Brain microvascular endothelial cell (primary cell): ENCODE measurements around the gene KIRREL1.

Experiments used
- DNase-seq: peaks from one replicate; pipeline ENCODE4 v3.0.0-alpha.2; 2020
- H3K27ac ChIP-seq: fragments of 250-450 bp; sonication (Bioruptor Pico); 2 replicates; pipeline ENCODE4 v1.5.1; 2020; ENCODE audit warnings: mild to moderate bottlenecking, moderate library complexity
- H3K27me3 ChIP-seq: fragments of 250-450 bp; sonication (Bioruptor Pico); replicated peaks from 2 replicates; pipeline ENCODE4 v1.5.1; 2020; ENCODE audit warnings: mild to moderate bottlenecking
- H3K36me3 ChIP-seq: fragments of 250-450 bp; sonication (Bioruptor Pico); replicated peaks from 2 replicates; pipeline ENCODE4 v1.5.1; 2020; ENCODE audit warnings: mild to moderate bottlenecking
- H3K4me3 ChIP-seq: 2 replicates; pipeline ENCODE4 v1.5.1; 2011; ENCODE audit warnings: low read depth, mild to moderate bottlenecking, control low read depth, low read length, moderate library complexity
- CTCF ChIP-seq: IDR thresholded peaks from 2 replicates; pipeline ENCODE4 v1.5.1; 2011; ENCODE audit warnings: low read depth, mild to moderate bottlenecking, moderate library complexity, low read length, control low read depth, inconsistent platforms; ENCODE audit errors: missing control alignments
- in situ Hi-C: cut with HindIII; loops from 2 replicates; pipeline ENCODE4 v1.10.0; 2017; ENCODE audit warnings: low sequenced_read_pairs, low pct_ligation_motif_present

KIRREL1 gene

GRCh38 chr1:158020886-158021620, 27.6 kb downstream of the KIRREL1 start:
- H3K4me3 ChIP-seq: no peak overlapping the region
- in situ Hi-C loops: no loop called here

GRCh38 chr1:158021721-158022120, 28.3 kb downstream of the KIRREL1 start:
- no peaks in the 10 kb centered on the region for H3K27me3 ChIP-seq
- no peak for TF ChIP-seq CTCF
- H3K4me3 ChIP-seq: no peak overlapping the region
- H3K27ac ChIP-seq: no peak overlapping the region
- no peak for DNase-seq
- no peaks in the 10 kb centered on the region for H3K36me3 ChIP-seq
- in situ Hi-C loops: no loop called here

More at GRCh38 chr1:158020886-158021620, 27.6 kb downstream of the KIRREL1 start:
- DNase-seq: no peak
- TF ChIP-seq CTCF: no peak
- no peaks in the 10 kb centered on the region for H3K27me3 ChIP-seq
- H3K27ac ChIP-seq: peak overlapping the region; percentile 96
- no peaks in the 10 kb centered on the region for H3K36me3 ChIP-seq

GRCh38 chr1:158022554-158023312, 29.3 kb downstream of the KIRREL1 start:
- in situ Hi-C loops: no loop called here
- DNase-seq: no peak
- Histone ChIP-seq H3K27me3 (no peaks in the 10 kb centered on the region), H3K36me3 (no peaks in the 10 kb centered on the region), H3K27ac (no peak overlapping the region), H3K4me3 (no peak overlapping the region)
- TF ChIP-seq CTCF: no peak

GRCh38 chr1:158024737-158025136, 31.3 kb downstream of the KIRREL1 start:
- in situ Hi-C loops: no loop called here
- no peak for DNase-seq
- no peak for TF ChIP-seq CTCF
- Histone ChIP-seq H3K27ac (no peak overlapping the region), H3K36me3 (no peaks in the 10 kb centered on the region), H3K27me3 (no peaks in the 10 kb centered on the region), H3K4me3 (no peak overlapping the region)

GRCh38 chr1:158025576-158026230, 32.3 kb downstream of the KIRREL1 start:
- DNase-seq: no peak
- Histone ChIP-seq H3K36me3 (peaks cover 2% of the 10 kb centered on the region), H3K27ac (no peak overlapping the region), H3K4me3 (no peak overlapping the region), H3K27me3 (no peaks in the 10 kb centered on the region)
- in situ Hi-C loops: no loop called here
- no peak for TF ChIP-seq CTCF
